HG02840 (cell line): ENCODE results near the gene MAPKAPK2.
A peak's percentile ranks its signal among the peaks of the same experiment; 100 is the strongest.
"Not testable (repeated sequence)": the region's sequence is repeated elsewhere in the genome, so short reads cannot be mapped to it uniquely, and the experiment has no call there.

Experiments used
- ATAC-seq: cut with Tn5 transposase; IDR thresholded peaks from one replicate; pipeline ENCODE4 v1.9.1; 2021; ENCODE audit warnings: mild to moderate bottlenecking, moderate library complexity, moderate number of reproducible peaks; ENCODE audit not compliant: unreplicated experiment, low FRiP score

Gene MAPKAPK2

GRCh38 chr1:206684478-206685333 lies at the start of gene MAPKAPK2:
Gene MAPKAPK2, plus strand, starts transcription at chr1:206684905. Its CDS starts 325 bp downstream, at chr1:206685230.
- ATAC-seq = no peak

- peak; percentile 78 for ATAC-seq
Observed at GRCh38 chr1:206635080-206635977, 49.4 kb upstream of the MAPKAPK2 start, which contains the start of gene DYRK3. Gene DYRK3, plus strand, starts transcription at chr1:206635536. Its CDS starts 168 bp downstream, at chr1:206635704.

- no peak for ATAC-seq
Observed at GRCh38 chr1:206635978-206636345, 48.7 kb upstream of the MAPKAPK2 start.

GRCh38 chr1:206636671-206637070 lies 48.0 kb upstream of the MAPKAPK2 start:
- ATAC-seq = no peak

- ATAC-seq = no peak
Observed at GRCh38 chr1:206637605-206638004, 47.1 kb upstream of the MAPKAPK2 start.

GRCh38 chr1:206642074-206642473 lies 42.6 kb upstream of the MAPKAPK2 start:
- ATAC-seq = not testable (repeated sequence)

GRCh38 chr1:206643118-206643698 lies 41.5 kb upstream of the MAPKAPK2 start:
- ATAC-seq = no peak

- ATAC-seq = no peak
Observed at GRCh38 chr1:206646504-206646903, 38.2 kb upstream of the MAPKAPK2 start.

GRCh38 chr1:206647224-206647623 lies 37.5 kb upstream of the MAPKAPK2 start:
- no peak for ATAC-seq

GRCh38 chr1:206649261-206649921 lies 35.3 kb upstream of the MAPKAPK2 start:
- ATAC-seq = no peak

GRCh38 chr1:206651014-206651413 lies 33.7 kb upstream of the MAPKAPK2 start:
- no peak for ATAC-seq

GRCh38 chr1:206651958-206652890 lies 32.5 kb upstream of the MAPKAPK2 start:
- no peak for ATAC-seq

GRCh38 chr1:206653715-206654459 lies 30.8 kb upstream of the MAPKAPK2 start:
- no peak for ATAC-seq

GRCh38 chr1:206654828-206655227 lies 29.9 kb upstream of the MAPKAPK2 start:
- no peak for ATAC-seq

- ATAC-seq = no peak
Observed at GRCh38 chr1:206655471-206655882, 29.2 kb upstream of the MAPKAPK2 start.

GRCh38 chr1:206656936-206657335 lies 27.8 kb upstream of the MAPKAPK2 start:
- ATAC-seq = no peak

- ATAC-seq = no peak
Observed at GRCh38 chr1:206657751-206658150, 27.0 kb upstream of the MAPKAPK2 start.

- no peak for ATAC-seq
Observed at GRCh38 chr1:206658264-206658980, 26.3 kb upstream of the MAPKAPK2 start.
